Urothelium cell line (cell line): ENCODE data around the gene AMMECR1.
"Not testable (repeated sequence)": the region's sequence is repeated elsewhere in the genome, so short reads cannot be mapped to it uniquely, and the experiment has no call there.

Source experiments
- DNase-seq: peaks from one replicate; pipeline ENCODE4 v3.0.0; 2011; ENCODE audit warnings: low spot score, mixed read lengths
- FAIRE-seq: peaks from 2 replicates; lab custom pipeline; 2011; peaks lifted over from hg19 to GRCh38; lab: Jason Lieb, UNC

AMMECR1 gene

DNA sequence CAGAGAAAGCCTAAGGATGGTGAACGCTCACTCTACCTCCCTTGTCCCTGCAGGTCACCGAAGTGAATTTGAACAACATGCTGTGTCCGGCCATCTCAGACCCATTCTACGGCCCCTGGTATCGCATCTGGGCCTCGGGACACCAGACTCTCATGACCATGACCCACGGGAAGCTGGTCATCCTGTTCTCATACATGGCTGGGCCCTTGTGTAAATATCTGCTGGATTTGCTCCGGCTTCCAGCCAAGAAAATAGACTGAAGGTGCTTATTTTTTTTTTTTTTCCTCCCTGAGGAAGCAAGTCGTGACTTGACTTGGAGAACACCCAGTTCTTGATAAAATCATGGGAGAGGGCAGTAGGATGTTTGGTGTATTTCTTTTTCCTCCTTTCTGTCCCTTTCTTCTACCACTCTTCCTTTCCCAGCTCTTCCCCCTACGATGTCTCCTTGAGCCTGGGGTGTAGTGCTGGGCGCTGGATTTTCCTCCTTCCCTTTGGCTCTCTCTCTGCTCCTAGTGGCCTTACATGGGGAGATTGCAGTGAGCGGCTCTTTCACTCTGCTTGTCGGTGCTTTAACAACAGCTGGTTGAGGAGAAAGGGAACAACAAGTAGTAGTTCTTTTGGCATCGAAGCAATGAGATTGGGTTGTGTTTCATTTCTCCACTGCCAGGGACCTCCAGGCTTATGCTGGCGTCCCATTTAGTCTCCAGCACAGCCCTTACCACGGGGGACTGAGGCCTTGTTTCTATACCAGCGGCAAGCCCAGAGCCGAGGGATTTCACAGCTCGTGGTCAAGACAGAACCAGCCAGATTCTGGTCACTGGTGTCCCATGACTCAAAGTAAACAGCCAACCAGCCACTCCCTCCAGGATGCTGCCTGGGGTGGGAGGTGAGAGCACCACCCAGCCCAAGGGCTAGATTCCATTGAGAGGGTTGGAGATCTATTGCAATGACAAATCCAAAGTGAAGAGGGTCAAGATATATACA, 144.4 kb downstream of the AMMECR1 start:
- FAIRE-seq (no peak), DNase-seq (no peak)

GRCh38 chrX:110172215-110172614, 145.7 kb downstream of the AMMECR1 start:
- FAIRE-seq: no peak
- DNase-seq: no peak

- FAIRE-seq (no peak), DNase-seq (no peak)
Observed at GRCh38 chrX:110171442-110171841, 146.4 kb downstream of the AMMECR1 start.

DNA sequence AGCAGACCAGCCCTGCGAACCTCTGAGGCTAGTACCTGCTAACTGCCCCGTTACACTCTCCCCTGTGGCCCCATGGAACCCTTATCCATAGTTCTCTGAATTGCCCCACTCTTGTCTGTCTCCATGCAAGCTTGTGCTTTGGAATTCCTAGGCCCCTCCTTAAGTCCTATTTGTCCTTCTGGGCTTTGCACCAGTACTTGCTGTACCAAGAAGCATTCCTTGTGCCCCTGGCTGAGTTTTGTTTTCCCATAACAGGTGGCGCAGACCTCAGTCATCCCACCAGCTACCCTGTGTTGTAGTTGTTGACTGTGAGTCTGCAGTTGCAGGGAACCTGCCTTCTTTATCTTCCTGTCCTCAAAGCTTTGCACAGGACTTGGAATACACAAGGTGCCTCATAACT, 147.9 kb downstream of the AMMECR1 start:
- no peak for DNase-seq
- FAIRE-seq: no peak

DNA sequence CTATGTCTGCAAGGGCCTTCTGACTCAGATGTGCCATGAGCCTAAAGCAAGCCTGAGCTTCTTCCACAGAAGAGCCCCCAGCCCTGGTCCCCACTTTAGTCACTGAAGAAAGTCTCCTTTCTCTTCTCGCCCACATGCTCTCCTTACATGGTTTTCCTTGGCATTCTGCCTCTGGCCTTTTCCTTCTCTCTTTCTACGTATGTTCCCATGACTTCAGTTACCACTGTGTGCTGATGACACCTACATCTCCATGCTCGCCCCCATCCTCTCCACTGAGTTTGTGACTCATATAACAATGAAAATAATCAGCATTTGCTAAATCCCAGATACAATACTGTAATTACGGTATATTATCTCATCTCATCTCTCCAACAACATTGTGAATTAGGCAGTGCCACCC, 149.3 kb downstream of the AMMECR1 start:
- DNase-seq (no peak), FAIRE-seq (no peak)

DNA sequence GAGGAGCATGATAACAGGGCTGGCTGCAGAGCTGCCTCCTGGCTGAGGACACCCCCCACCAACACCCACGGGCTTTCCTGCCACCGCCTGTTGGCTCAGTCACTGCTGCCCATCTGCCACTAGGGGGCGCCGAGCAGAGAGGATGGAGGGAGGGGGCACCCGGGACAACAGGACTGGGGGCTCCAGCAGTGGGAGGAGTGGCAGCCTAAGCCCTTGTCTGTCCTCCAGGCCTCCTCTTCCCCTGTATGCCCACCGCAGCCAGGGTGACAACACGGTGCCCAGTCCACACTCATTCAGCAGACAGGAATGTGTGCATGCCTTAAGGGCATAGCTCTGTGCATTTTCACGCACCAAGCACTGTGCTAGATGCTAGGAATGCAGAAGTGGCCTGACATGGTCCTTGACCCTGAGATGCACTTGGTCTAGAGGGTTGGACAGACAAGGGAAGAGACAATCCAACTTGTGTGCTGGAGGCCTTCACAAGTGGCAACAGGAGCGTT, 149.9 kb downstream of the AMMECR1 start:
- no peak for FAIRE-seq
- DNase-seq: peak; percentile 18

- no peak for DNase-seq
- FAIRE-seq: no peak
Observed at GRCh38 chrX:110163488-110163887, 154.4 kb downstream of the AMMECR1 start.

GRCh38 chrX:110162867-110163266, 155.0 kb downstream of the AMMECR1 start:
- DNase-seq: no peak
- no peak for FAIRE-seq

GRCh38 chrX:110162131-110162530, 155.8 kb downstream of the AMMECR1 start:
- DNase-seq (no peak), FAIRE-seq (no peak)

DNA sequence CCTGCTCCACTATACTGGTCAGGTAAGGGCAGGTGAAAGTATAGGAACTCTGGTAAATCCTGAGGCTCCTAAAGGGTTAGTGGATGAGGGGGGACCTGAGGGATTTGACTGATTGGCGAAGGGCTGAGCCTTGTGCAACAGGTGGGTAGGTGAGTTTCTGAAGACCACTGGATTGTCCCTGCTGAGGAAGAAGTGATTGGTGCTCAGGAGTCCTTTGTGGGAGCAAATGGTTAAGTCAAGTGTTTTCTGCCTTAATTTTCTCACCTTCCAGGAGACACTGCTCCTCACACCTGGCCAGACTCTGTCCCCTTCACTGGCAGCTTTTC, 156.6 kb downstream of the AMMECR1 start:
- no peak for FAIRE-seq
- DNase-seq: no peak

- FAIRE-seq: no peak
Observed at GRCh38 chrX:110159865-110160264, 158.0 kb downstream of the AMMECR1 start.

DNA sequence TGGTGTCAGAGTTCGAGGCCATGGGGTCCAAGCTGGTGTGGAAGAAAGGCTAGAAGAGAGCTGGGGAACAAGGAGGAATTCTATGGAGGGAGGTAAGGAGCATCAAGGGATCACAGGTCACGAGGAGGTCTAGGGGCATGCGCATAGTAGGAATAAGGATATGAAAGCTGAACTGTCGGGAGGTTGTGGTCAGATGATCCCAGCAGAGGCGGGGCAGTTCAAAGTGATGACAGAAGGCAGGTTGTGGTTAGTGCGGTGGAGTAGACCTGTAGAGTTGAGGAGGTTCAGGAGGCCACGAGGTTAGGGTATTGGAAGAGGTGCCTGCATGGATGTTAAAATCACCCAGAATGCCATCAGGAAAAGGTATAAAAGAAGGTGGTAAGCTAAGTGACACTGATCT, 158.7 kb downstream of the AMMECR1 start:
- no peak for FAIRE-seq
- no peak for DNase-seq

More at GRCh38 chrX:110159865-110160264, 158.0 kb downstream of the AMMECR1 start:
- DNase-seq: no peak

GRCh38 chrX:110157444-110157843, 160.4 kb downstream of the AMMECR1 start:
- no peak for FAIRE-seq
- no peak for DNase-seq

DNA sequence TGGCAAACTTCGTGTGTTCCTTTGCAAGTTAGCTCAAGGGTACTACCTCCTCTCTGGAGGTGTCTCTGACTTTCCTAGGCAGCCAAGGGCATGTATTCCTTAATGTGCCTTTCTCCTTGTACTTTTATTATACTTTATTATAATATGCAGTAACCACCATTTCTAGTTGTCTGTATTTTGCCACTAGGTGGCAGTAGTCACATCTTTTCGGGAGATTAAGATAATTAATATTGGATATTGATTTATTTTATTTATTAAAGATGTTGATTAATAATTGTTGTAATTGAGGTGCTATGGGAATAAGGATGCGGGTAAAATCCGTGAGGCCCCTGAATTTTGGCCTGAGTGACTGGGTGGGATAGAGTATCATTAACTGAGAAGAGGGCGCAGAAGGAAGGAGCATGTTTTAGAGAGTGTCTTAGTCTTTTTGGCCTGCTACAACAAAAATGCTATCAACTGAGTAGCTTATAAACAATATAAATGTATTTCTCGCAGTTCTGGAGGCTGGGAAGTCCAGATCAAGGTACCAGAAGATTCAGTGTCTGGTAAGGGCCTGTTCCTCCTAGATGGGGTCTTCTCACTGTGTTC, 161.6 kb downstream of the AMMECR1 start:
- FAIRE-seq (no peak), DNase-seq (no peak)

DNA sequence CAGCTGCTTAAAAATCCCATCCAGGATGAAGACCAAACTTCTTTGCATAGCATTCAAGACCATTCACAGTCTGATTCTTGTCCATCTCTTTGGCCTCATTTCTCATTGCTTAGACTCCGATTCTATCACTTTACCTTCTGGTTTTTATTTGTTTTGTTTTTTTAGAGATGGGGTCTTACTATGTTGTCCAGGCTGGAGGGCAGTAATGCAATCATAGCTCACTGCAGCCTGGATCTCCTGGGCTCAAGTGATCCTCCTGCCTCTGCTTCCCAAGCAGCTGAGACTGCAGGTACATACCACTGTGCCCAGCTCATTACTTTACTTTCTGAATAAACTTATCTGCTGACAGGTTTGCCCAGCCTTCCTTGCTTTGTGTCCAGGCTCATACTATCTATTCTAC, 162.1 kb downstream of the AMMECR1 start:
- FAIRE-seq: no peak
- DNase-seq: no peak

DNA sequence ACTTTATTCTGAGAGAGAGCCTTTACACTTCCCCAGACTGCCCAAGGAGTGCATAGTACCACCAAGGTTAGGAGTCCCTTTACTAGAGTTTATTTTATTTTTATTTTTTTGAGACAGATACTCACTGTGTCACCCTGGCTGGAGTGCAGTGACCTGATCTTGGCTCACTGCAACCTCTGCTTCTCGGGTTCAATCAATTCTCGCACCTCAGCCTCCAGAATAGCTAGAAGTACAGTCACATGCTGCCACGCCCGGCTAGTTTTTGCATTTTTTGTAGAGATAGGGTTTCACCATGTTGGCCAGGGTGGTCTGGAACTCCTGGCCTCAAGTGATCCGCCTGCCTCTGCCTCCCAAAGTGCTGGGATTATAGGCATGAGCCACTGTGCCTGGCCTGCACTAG, 163.6 kb downstream of the AMMECR1 start:
- FAIRE-seq, DNase-seq: not testable (repeated sequence)

DNA sequence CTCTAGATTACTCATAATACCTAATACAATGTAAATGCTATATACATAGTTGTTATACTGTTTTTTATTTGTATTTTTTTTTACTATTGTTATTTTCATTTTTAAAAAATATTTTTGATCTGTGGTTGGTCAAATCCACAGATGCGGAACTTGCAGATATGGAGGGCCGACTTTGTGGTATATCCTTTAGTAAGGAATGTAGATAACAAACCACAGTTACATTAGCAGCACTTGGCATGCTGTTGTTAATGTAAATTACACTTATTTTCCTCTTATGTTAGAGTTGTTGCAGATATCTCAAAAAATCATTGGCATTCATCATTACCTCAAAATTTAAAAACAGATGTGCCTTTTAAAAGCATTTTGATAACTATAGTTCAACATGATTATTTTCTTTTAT, 164.0 kb downstream of the AMMECR1 start:
- no peak for FAIRE-seq

GRCh38 chrX:110153244-110153643, 164.6 kb downstream of the AMMECR1 start:
- DNase-seq (no peak), FAIRE-seq (no peak)

More for the DNA sequence above, 164.0 kb downstream of the AMMECR1 start:
- DNase-seq: no peak

GRCh38 chrX:110146521-110146920, 171.4 kb downstream of the AMMECR1 start:
- peak; percentile 20 for DNase-seq
- FAIRE-seq: no peak

GRCh38 chrX:110145854-110146253, 172.0 kb downstream of the AMMECR1 start:
- no peak for DNase-seq

DNA sequence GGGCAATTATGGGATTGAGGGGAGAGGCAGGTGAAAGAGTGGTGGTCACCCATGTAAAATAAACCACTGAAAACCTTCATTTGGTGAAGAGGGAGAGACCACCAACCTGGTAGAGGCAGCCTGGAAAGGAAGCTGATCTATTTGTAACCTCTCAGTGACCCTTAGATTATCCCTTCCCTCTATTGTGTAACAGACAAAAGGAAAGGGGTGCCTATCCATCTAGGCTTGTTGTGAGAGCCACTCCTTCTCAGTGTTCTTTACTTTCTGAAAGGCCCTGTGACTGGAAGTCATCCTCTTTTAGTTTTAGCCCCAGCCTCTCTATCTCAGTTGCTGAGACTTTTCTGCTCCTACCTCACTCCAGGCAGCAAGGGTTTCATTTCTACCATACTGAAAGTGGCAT, 172.6 kb downstream of the AMMECR1 start:
- DNase-seq: no peak
- no peak for FAIRE-seq

More at GRCh38 chrX:110145854-110146253, 172.0 kb downstream of the AMMECR1 start:
- FAIRE-seq: no peak
